K562 (cell line): ENCODE data around the gene FANCI. TPM values are rescaled to one million over a fixed set of nuclear protein-coding genes. Genes with fewer than 3 reads are reported as not detected.
A peak's percentile ranks its signal among the peaks of the same experiment; 100 is the strongest.

Experiments
- ATAC-seq: fragments of 200-7000 bp; cut with Tn5 transposase; 3 replicates; pipeline ENCODE4 v1.9.1; 2020; ENCODE audit warnings: moderate library complexity
- BruUV-seq: library from RNA; stranded (reverse); fragments of 400-500 nt; replicated peaks from 2 replicates; lab custom pipeline; 2021; lab: Mats Ljungman, UMichigan
- CTCF ChIA-PET: fragments of 300-600 bp; formaldehyde crosslinking; extraction: SDS; loops from one replicate; lab custom pipeline; 2021; ENCODE audit warnings: low intra/inter-chr PET ratio; lab: Yijun Ruan, JAX
- POLR2A ChIA-PET: fragments of 300-600, 350-650 bp; sonication (Branson Sonifier 250); formaldehyde crosslinking; extraction: SDS; loops from one replicate; lab custom pipeline; 2021; ENCODE audit warnings: antibody characterized with exemption, inconsistent platforms; lab: Yijun Ruan, JAX
- DNase-seq, 4 experiments: peaks; one replicate each; pipeline versions ENCODE4 v3.0.0 to v3.0.0-alpha.2; 2011 to 2018; ENCODE audit warnings: low spot score in 3 of 4, mixed read lengths in 3 of 4; ENCODE audit errors: extremely low read depth in 1 of 4
- FAIRE-seq: peaks from 2 replicates; lab custom pipeline; 2011; peaks lifted over from hg19 to GRCh38; lab: Jason Lieb, UNC
- H2AFZ ChIP-seq: 2 replicates; pipeline ENCODE4 v1.6.0; 2011; ENCODE audit warnings: low read depth, low read length, control low read depth, inconsistent platforms
- H3K27ac ChIP-seq: fragments of 200-600 bp; 3 replicates; pipeline ENCODE4 v1.8.0; 2011; ENCODE audit warnings: low read depth, mild to moderate bottlenecking, control low read depth, inconsistent platforms, low read length, moderate library complexity, mixed read lengths; ENCODE audit errors: extremely low read depth
- H3K27me3 ChIP-seq, 2 experiments: fragments of 300-600 bp in 1 of 2; 2 replicates in 1 of 2; 3 replicates in 1 of 2; pipeline versions ENCODE4 v1.6.0 to v1.8.0; 2011; ENCODE audit warnings: inconsistent platforms in 2 of 2, low read length in 2 of 2, mild to moderate bottlenecking in 1 of 2, mixed read lengths in 1 of 2, moderate library complexity in 1 of 2; ENCODE audit not compliant: control insufficient read depth in 2 of 2, insufficient read depth in 2 of 2
- H3K36me3 ChIP-seq: fragments of 300-600 bp; 3 replicates; pipeline ENCODE4 v1.8.0; 2011; ENCODE audit warnings: mild to moderate bottlenecking, low read length, inconsistent platforms; ENCODE audit not compliant: control insufficient read depth, insufficient read depth
- H3K4me1 ChIP-seq, 2 experiments: fragments of 200-600 bp in 1 of 2; replicated peaks in 1 of 2; 2 replicates in 1 of 2; 3 replicates in 1 of 2; pipeline versions ENCODE4 v1.5.1 to v1.8.0; 2011; ENCODE audit warnings: inconsistent platforms in 2 of 2, low read length in 2 of 2, mild to moderate bottlenecking in 1 of 2, mixed read lengths in 1 of 2, moderate library complexity in 1 of 2; ENCODE audit not compliant: control insufficient read depth in 2 of 2, insufficient read depth in 2 of 2
- H3K4me2 ChIP-seq: 2 replicates; pipeline ENCODE4 v1.6.1; 2011; ENCODE audit warnings: low read length, control low read depth, inconsistent platforms, mixed read lengths; ENCODE audit not compliant: insufficient read depth
- H3K4me3 ChIP-seq: fragments of 200-600 bp; sonication (generic), shearing (Covaris generic); 2 replicates; pipeline ENCODE4 v1.5.1; 2016; ENCODE audit warnings: control low read depth, inconsistent platforms
- H3K79me2 ChIP-seq: fragments of 200-600 bp; 3 replicates; pipeline ENCODE4 v1.8.0; 2011; ENCODE audit warnings: low read length, inconsistent platforms; ENCODE audit not compliant: control insufficient read depth, insufficient read depth
- H3K9ac ChIP-seq, 2 experiments: 2 replicates each; pipeline versions ENCODE4 v1.6.0 to v1.6.1; 2011; ENCODE audit warnings: low read depth in 2 of 2, low read length in 2 of 2, control low read depth in 1 of 2, inconsistent platforms in 1 of 2, mild to moderate bottlenecking in 1 of 2, mixed read lengths in 1 of 2; ENCODE audit not compliant: insufficient read depth in 1 of 2
- H3K9me1 ChIP-seq: one replicate; pipeline ENCODE4 v1.6.0; 2011; ENCODE audit warnings: inconsistent platforms, mild to moderate bottlenecking, low read length, moderate library complexity; ENCODE audit not compliant: control insufficient read depth, insufficient read depth
- H3K9me3 ChIP-seq: replicated peaks from 2 replicates; pipeline ENCODE4 v1.5.1; 2011; ENCODE audit warnings: low read depth, low read length, inconsistent platforms; ENCODE audit not compliant: control insufficient read depth, insufficient read depth
- H4K20me1 ChIP-seq: replicated peaks from 2 replicates; pipeline ENCODE4 v1.6.1; 2011; ENCODE audit warnings: low read length, inconsistent platforms, mixed read lengths; ENCODE audit not compliant: control insufficient read depth, insufficient read depth
- DIDO1 ChIP-seq: fragments of 450-650 bp; IDR thresholded peaks from 2 replicates; pipeline ENCODE4 v1.6.1; 2016; ENCODE audit warnings: low read depth, missing biosample characterization, missing genetic modification characterization
- FOSL1 ChIP-seq: fragments of 200-800 bp; sonication (Bioruptor generic); conservative IDR thresholded peaks from 2 replicates; pipeline ENCODE4 v1.6.1; 2016; ENCODE audit warnings: missing genetic modification characterization, missing compliant biosample characterization
- MCM7 ChIP-seq, 2 experiments: fragments of 450-650 bp; IDR thresholded peaks; 2 replicates each; pipeline ENCODE4 v1.6.1; 2016 to 2018
- MYNN ChIP-seq, 2 experiments: sonication (generic); formaldehyde crosslinking in 1 of 2; IDR thresholded peaks; 2 replicates each; pipeline versions ENCODE4 v1.5.0 to v1.6.1; 2016 to 2020; ENCODE audit warnings: antibody characterized with exemption in 1 of 2, missing genetic modification reagents in 1 of 2
- WGBS: fragments of 100-300 bp; shearing (Covaris generic); methylation state at CpG from one replicate; pipeline ENCODE4 v1.1.6; 2016; ENCODE audit warnings: low coverage, mixed read lengths; ENCODE audit not compliant: insufficient coverage; ENCODE audit errors: missing lambda C conversion rate; 5-methylcytosine and 5-hydroxymethylcytosine counted together
- in situ Hi-C: fragments of 300-500 bp; cut with MboI; formaldehyde crosslinking; loops from 4 replicates; pipeline ENCODE4 v1.15.0; 2018; ENCODE audit warnings: inconsistent platforms, mixed read lengths
- intact Hi-C: fragments of 100-400 bp; cut with micrococcal nuclease; formaldehyde crosslinking; loops from 2 replicates; pipeline ENCODE4 v1.14.2; 2022
- polyA plus RNA-seq, 8 experiments: library from polyadenylated mRNA; depleted of rRNA in 4 of 8; stranded (reverse) in 5 of 8; unstranded in 3 of 8; fragments of >200 nt; fragmentation: Nextera tagmentation in 2 of 8; fragmentation: Illumina TruSeq in 1 of 8; extraction: Ambion mirVana in 2 of 8; extraction: Trizol in 1 of 8; gene quantifications; 2 replicates each; pipeline versions ENCODE4 v1.2.1 to v1.2.3, GENCODE V29; 2011 to 2014; ENCODE audit warnings: inconsistent platforms in 1 of 8, missing spikeins in 1 of 8
- total RNA-seq, 7 experiments: library from RNA; depleted of rRNA in 6 of 7; stranded (reverse); fragments of >200 nt in 6 of 7; fragmentation: Illumina TruSeq in 2 of 7; extraction: Trizol in 2 of 7; gene quantifications; 2 replicates each; pipeline versions ENCODE4 v1.2.1 to v1.2.3, GENCODE V29; 2011 to 2021; ENCODE audit warnings: low replicate concordance in 1 of 7
- TF ChIP-seq, protein P1 (sequence below): fragments of 450-650 bp; IDR thresholded peaks from 2 replicates; pipeline ENCODE4 v1.6.1; 2017; ENCODE audit warnings: antibody characterized with exemption
- TF ChIP-seq, protein P2 (sequence below): fragments of 450-650 bp; IDR thresholded peaks from 2 replicates; pipeline ENCODE4 v1.6.1; 2016; ENCODE audit warnings: low read depth, mild to moderate bottlenecking, moderate library complexity
- TF ChIP-seq, protein P3 (sequence below), 2 experiments: fragments of 450-650 bp in 1 of 2; sonication (generic) in 1 of 2; formaldehyde crosslinking in 1 of 2; IDR thresholded peaks in 1 of 2; conservative IDR thresholded peaks in 1 of 2; 2 replicates each; pipeline versions ENCODE4 v1.6.1 to v1.8.1; 2016 to 2023; ENCODE audit warnings: mild to moderate bottlenecking in 2 of 2, moderate library complexity in 2 of 2, inconsistent platforms in 1 of 2, missing genetic modification reagents in 1 of 2

FANCI gene
- total and polyA plus RNA-seq, 9 of the 15 experiments (the other 6 are each of a cell fraction or from before 2014, with no cell fraction given), result 72.1 to 165 (median 131) TPM

DNA sequence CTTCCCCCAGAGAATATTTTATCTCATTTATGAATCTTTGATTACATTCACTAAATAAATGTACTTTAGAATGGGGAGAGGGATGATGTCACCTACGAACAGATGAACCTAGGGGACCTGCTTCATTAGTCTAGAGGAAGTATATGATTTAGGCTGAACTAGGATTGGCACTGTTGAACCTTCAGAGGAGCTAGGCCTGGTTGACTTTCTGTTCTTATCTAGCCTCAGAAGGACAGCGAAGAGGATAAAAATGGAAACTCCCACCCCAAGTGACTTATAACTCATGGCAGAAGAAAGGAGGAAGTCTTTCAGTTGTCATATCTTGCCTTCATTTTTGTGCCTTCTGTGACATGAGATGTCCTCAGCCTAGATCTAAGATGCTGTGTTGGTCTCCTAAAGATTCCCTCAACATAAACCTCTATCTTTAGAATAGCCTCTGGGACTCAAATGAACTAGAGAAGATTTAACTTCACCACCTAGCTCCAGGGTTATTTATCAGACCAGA lies 48.2 kb downstream of the FANCI start:
- ATAC-seq (no peak), FAIRE-seq (peak; percentile 23), DNase-seq (peak in 1 of 4 experiments; percentile 12)
- 68% methylated on average over 2 of the region's 2 CpGs for WGBS
- ChIA-PET POLR2A (interaction anchor here (0.7 to 0.8 kb wide), 3 partner anchors 25 to 97 kb away, joined by 3 to 4 read pairs (median 3); no protein-coding TSS in a partner anchor), CTCF (no interaction called here)
- intact Hi-C loops, result no loop called here
- H4K20me1 ChIP-seq, result no peaks in the 10 kb centered on the region
- peaks cover 77% of the 10 kb centered on the region for H3K36me3 ChIP-seq
- no peak overlapping the region for H2AFZ ChIP-seq
- in situ Hi-C loops, result no loop called here
- no peaks in the 10 kb centered on the region; a peak in 1 of 5 replicates for H3K4me1 ChIP-seq
- no peaks in the 10 kb centered on the region for H3K27me3 ChIP-seq
- no TSS peak for BruUV-seq
- no peaks in the 10 kb centered on the region for H3K79me2 ChIP-seq
- H3K27ac ChIP-seq, result no peak overlapping the region
- no peaks in the 10 kb centered on the region for H3K9me1 ChIP-seq
- no peaks in the 10 kb centered on the region for H3K9me3 ChIP-seq
- no peak overlapping the region for H3K9ac ChIP-seq
- H3K4me3 ChIP-seq, result no peak overlapping the region
- H3K4me2 ChIP-seq, result no peak overlapping the region
- TF ChIP-seq, protein P1, sequence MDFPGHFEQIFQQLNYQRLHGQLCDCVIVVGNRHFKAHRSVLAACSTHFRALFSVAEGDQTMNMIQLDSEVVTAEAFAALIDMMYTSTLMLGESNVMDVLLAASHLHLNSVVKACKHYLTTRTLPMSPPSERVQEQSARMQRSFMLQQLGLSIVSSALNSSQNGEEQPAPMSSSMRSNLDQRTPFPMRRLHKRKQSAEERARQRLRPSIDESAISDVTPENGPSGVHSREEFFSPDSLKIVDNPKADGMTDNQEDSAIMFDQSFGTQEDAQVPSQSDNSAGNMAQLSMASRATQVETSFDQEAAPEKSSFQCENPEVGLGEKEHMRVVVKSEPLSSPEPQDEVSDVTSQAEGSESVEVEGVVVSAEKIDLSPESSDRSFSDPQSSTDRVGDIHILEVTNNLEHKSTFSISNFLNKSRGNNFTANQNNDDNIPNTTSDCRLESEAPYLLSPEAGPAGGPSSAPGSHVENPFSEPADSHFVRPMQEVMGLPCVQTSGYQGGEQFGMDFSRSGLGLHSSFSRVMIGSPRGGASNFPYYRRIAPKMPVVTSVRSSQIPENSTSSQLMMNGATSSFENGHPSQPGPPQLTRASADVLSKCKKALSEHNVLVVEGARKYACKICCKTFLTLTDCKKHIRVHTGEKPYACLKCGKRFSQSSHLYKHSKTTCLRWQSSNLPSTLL, result no peak
- TF ChIP-seq, protein P2, sequence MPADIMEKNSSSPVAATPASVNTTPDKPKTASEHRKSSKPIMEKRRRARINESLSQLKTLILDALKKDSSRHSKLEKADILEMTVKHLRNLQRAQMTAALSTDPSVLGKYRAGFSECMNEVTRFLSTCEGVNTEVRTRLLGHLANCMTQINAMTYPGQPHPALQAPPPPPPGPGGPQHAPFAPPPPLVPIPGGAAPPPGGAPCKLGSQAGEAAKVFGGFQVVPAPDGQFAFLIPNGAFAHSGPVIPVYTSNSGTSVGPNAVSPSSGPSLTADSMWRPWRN, result no peak
- TF ChIP-seq MYNN (IDR thresholded peaks at IDR 0.05) (no peak), MYNN (CRISPR knock-in tag; IDR thresholded peaks at IDR 0.05) (no peak), DIDO1 (tag) (no peak), FOSL1 (tag) (0 out of 2 replicates have a peak, but pooled peaks have one; percentile 21), MCM7 (IDR thresholded peaks at IDR 0.05) (no peak)
- TF ChIP-seq, protein P3, sequence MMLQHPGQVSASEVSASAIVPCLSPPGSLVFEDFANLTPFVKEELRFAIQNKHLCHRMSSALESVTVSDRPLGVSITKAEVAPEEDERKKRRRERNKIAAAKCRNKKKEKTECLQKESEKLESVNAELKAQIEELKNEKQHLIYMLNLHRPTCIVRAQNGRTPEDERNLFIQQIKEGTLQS (IDR thresholded peaks at IDR 0.05), result peak; percentile 25; the same call in 1 of the 2 replicates
- TF ChIP-seq, protein P3 (CRISPR knock-in tag; conservative IDR thresholded peaks at IDR 0.05), result no peak
